SK-N-SH (cell line): ENCODE data around the gene PATL2.

Experiments used
- CHD2 ChIP-seq: fragments of 150-350 bp; IDR thresholded peaks from 2 replicates; pipeline ENCODE4 v1.6.1; 2018; ENCODE audit warnings: low read length; ENCODE audit not compliant: partially characterized antibody
- EP300 ChIP-seq, 2 experiments: IDR thresholded peaks; 2 replicates each; pipeline versions ENCODE4 v1.4.0 to v1.6.1; 2012; ENCODE audit warnings: borderline replicate concordance in 1 of 2, low read depth in 1 of 2, low read length in 1 of 2
- JUND ChIP-seq: IDR thresholded peaks from 2 replicates; pipeline ENCODE4 v1.4.0; 2012
- RFX5 ChIP-seq: IDR thresholded peaks from 2 replicates; pipeline ENCODE4 v1.6.1; 2012; ENCODE audit warnings: mild to moderate bottlenecking, improper control_type of control experiment, low read length
- TAF1 ChIP-seq: IDR thresholded peaks from 2 replicates; pipeline ENCODE4 v1.6.1; 2012; ENCODE audit warnings: low read depth, mild to moderate bottlenecking, low read length, moderate library complexity, borderline replicate concordance
- TF ChIP-seq, protein P1 (sequence below): fragments of 200-600 bp; sonication (generic); IDR thresholded peaks from 2 replicates; pipeline ENCODE4 v1.6.1; 2017; ENCODE audit warnings: antibody characterized with exemption, mild to moderate bottlenecking, moderate library complexity
- TF ChIP-seq, protein P2 (sequence below): fragments of 150-350 bp; IDR thresholded peaks from 2 replicates; pipeline ENCODE4 v1.6.1; 2017; ENCODE audit warnings: antibody characterized with exemption, low read length, low read depth, borderline replicate concordance
- TF ChIP-seq, protein P3 (sequence below): IDR thresholded peaks from 2 replicates; pipeline ENCODE4 v1.4.0; 2012; ENCODE audit warnings: low read depth, borderline replicate concordance
- TF ChIP-seq, protein P4 (sequence below): IDR thresholded peaks from 2 replicates; pipeline ENCODE4 v1.4.0; 2012; ENCODE audit warnings: low read depth
- TF ChIP-seq, protein P5 (sequence below): IDR thresholded peaks from 2 replicates; pipeline ENCODE4 v1.6.1; 2012; ENCODE audit warnings: mild to moderate bottlenecking, low read depth, low read length, moderate library complexity
- TF ChIP-seq, protein P6 (sequence below): IDR thresholded peaks from 2 replicates; pipeline ENCODE4 v1.4.0; 2012; ENCODE audit warnings: low read depth, borderline replicate concordance

DNA sequence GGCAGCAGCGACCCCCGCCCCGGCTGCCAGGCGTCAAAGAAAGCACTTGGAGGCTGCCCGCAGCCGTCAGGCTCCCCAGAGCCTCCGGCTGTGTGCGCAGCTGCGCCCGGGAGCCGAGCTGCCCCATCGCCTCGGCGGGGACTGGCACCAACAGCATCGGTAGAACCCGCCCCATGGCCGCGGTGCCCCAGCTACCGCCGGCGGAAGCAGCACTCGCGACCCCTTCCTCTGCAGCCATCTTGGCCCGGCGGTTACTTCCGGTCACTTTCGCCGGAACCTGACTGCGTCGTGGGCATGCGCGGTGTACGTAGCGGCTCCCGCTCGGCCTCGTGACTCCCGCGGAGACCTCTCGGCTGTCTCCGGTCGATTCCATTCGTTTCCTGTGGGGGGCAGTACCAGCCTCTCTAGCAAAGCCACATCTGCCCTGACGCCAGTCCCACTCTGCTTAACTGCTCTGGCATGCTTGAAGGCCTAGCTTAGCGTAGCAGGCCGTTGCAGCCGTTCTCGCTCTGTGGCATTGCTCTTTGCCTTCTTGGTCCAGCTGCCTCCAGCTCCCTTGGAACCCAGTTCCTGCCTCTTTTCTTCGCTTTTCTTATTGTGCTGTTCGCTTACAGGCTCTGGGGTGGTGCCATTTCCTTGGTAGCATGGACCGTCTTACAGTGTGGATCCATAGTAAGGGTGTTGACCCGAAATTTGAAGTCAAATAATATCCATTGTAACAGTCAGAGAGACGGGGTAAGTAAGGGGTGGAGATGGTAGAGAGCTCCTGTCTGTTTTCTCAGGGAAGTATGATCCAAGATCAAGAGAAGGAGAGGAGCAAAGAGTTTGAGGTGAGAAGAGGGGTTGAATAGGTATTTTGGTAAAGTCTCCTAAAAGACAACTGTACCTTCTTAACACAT is 47.5 kb downstream of the PATL2 start, which contains the start of gene SPG11:
- TF ChIP-seq, protein P1, sequence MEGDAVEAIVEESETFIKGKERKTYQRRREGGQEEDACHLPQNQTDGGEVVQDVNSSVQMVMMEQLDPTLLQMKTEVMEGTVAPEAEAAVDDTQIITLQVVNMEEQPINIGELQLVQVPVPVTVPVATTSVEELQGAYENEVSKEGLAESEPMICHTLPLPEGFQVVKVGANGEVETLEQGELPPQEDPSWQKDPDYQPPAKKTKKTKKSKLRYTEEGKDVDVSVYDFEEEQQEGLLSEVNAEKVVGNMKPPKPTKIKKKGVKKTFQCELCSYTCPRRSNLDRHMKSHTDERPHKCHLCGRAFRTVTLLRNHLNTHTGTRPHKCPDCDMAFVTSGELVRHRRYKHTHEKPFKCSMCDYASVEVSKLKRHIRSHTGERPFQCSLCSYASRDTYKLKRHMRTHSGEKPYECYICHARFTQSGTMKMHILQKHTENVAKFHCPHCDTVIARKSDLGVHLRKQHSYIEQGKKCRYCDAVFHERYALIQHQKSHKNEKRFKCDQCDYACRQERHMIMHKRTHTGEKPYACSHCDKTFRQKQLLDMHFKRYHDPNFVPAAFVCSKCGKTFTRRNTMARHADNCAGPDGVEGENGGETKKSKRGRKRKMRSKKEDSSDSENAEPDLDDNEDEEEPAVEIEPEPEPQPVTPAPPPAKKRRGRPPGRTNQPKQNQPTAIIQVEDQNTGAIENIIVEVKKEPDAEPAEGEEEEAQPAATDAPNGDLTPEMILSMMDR: peak; percentile 84
- peak; percentile 85 for TF ChIP-seq TAF1
- TF ChIP-seq RFX5: peak; percentile 75; the same call in 1 of the 2 replicates
- TF ChIP-seq, protein P2, sequence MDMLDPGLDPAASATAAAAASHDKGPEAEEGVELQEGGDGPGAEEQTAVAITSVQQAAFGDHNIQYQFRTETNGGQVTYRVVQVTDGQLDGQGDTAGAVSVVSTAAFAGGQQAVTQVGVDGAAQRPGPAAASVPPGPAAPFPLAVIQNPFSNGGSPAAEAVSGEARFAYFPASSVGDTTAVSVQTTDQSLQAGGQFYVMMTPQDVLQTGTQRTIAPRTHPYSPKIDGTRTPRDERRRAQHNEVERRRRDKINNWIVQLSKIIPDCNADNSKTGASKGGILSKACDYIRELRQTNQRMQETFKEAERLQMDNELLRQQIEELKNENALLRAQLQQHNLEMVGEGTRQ: peak; percentile 64; the same call in 1 of the 2 replicates
- TF ChIP-seq, protein P3, sequence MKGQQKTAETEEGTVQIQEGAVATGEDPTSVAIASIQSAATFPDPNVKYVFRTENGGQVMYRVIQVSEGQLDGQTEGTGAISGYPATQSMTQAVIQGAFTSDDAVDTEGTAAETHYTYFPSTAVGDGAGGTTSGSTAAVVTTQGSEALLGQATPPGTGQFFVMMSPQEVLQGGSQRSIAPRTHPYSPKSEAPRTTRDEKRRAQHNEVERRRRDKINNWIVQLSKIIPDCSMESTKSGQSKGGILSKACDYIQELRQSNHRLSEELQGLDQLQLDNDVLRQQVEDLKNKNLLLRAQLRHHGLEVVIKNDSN: peak; percentile 90
- TF ChIP-seq, protein P4, sequence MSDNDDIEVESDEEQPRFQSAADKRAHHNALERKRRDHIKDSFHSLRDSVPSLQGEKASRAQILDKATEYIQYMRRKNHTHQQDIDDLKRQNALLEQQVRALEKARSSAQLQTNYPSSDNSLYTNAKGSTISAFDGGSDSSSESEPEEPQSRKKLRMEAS: peak; percentile 92
- TF ChIP-seq CHD2: peak; percentile 79
- TF ChIP-seq, protein P5, sequence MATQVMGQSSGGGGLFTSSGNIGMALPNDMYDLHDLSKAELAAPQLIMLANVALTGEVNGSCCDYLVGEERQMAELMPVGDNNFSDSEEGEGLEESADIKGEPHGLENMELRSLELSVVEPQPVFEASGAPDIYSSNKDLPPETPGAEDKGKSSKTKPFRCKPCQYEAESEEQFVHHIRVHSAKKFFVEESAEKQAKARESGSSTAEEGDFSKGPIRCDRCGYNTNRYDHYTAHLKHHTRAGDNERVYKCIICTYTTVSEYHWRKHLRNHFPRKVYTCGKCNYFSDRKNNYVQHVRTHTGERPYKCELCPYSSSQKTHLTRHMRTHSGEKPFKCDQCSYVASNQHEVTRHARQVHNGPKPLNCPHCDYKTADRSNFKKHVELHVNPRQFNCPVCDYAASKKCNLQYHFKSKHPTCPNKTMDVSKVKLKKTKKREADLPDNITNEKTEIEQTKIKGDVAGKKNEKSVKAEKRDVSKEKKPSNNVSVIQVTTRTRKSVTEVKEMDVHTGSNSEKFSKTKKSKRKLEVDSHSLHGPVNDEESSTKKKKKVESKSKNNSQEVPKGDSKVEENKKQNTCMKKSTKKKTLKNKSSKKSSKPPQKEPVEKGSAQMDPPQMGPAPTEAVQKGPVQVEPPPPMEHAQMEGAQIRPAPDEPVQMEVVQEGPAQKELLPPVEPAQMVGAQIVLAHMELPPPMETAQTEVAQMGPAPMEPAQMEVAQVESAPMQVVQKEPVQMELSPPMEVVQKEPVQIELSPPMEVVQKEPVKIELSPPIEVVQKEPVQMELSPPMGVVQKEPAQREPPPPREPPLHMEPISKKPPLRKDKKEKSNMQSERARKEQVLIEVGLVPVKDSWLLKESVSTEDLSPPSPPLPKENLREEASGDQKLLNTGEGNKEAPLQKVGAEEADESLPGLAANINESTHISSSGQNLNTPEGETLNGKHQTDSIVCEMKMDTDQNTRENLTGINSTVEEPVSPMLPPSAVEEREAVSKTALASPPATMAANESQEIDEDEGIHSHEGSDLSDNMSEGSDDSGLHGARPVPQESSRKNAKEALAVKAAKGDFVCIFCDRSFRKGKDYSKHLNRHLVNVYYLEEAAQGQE: 0 out of 2 replicates have a peak, but pooled peaks have one; percentile 15
- TF ChIP-seq, protein P6, sequence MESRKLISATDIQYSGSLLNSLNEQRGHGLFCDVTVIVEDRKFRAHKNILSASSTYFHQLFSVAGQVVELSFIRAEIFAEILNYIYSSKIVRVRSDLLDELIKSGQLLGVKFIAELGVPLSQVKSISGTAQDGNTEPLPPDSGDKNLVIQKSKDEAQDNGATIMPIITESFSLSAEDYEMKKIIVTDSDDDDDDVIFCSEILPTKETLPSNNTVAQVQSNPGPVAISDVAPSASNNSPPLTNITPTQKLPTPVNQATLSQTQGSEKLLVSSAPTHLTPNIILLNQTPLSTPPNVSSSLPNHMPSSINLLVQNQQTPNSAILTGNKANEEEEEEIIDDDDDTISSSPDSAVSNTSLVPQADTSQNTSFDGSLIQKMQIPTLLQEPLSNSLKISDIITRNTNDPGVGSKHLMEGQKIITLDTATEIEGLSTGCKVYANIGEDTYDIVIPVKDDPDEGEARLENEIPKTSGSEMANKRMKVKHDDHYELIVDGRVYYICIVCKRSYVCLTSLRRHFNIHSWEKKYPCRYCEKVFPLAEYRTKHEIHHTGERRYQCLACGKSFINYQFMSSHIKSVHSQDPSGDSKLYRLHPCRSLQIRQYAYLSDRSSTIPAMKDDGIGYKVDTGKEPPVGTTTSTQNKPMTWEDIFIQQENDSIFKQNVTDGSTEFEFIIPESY: 0 out of 2 replicates have a peak, but pooled peaks have one; percentile 32
- TF ChIP-seq JUND: no peak
- TF ChIP-seq EP300 (IDR thresholded peaks at IDR 0.05; ENCODE audit: borderline replicate concordance in 1 of 2, low read depth in 1 of 2, low read length in 1 of 2): peak in 1 of 2 experiments; percentile 23; a peak in 1 of 4 replicates
